Measurements from ENCODE around the gene MTREX.

Gene MTREX

DNA sequence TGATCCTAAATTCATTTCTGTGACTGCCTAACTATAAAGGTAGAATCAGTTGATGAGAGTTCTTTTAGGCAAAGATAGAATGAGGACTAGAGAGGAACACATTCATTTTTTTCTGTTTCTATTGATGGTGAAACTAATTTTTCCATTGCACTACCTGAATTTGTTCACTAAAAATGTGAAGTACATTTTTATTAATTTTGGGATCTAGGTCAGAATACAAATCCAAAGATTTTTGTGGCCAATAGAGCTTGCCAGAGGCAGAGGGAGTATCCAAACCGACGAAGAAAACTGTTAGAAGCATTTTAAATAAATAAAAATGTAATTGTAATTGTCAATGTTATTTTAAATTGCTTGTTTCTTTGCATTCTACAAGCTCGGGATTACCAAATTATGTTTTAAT, 78.1 kb downstream of the MTREX start:
- DNase-seq = no peak

DNA sequence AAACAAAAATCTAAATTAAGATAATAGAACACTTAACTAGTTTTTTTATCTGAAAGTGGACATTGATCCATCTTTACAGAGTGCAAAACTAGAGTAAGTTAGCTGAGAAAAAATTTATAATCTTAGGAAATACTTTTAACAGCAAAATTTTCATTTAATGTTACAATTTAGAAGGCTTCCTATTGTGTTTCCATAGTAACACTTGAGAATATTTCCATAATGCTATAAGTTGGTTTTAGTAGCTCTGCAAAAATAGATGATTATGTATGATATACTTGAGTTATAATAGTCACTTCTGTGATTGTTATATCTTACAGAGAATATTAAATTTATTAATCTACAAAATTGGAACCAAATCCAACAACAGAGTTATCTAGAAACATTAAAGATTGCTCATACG, 78.6 kb downstream of the MTREX start:
- no peak for DNase-seq

DNA sequence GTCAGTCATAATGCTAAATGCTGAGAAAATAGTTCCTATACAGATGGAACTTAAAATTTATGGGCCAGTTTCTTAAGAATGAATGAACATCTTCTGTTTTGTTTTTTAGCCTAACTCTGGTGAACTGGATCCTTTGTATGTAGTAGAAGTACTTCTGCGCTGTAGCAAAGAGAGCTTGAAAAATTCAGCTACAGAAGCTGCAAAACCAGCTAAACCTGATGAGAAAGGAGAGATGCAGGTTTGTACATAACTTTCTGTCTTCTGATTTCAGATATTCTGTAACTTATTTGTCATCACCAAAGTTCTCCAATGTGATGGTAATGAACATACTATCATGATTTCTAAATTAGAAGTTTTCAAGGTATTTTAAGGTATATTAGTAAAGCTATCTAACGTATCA, 80.1 kb downstream of the MTREX start:
- no peak for DNase-seq

DNA sequence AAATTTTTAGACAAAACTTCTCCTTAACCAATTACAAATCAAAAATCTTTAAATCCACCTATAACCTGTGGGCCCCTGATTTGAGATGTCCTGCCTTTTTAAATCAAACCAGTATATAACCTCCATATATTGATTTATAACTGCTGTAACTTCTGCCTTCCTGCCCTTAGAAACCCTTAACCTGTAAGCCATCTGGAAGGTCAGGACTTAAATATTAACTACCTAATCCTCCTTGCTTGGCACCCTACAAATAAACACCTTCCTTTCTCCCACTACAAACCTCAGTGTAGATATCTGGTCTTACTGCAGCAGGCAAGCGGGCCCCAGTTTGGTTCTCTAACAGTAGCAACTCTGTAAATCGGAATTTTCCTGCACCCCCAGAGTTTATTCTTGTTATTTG, 83.9 kb downstream of the MTREX start:
- no peak for DNase-seq

DNA sequence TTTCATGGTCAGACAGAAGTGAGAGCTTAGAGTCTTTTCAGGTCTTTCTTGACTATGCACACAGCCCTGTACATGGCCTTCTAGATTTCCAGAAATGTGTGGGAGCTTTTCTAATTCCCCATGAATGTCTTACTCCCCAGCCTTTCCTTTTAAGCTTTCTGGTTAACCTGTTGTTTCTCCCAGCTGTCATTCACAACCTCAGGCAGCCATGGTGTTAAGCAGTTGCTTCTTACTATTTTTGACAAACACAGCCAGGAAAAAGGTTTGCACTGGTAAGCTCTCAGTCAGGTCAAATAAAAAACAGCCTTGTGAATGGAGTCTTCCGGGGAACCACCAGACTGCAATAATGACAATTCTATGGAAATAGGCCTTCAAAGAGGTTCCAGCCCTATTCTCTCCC, 84.9 kb downstream of the MTREX start:
- no peak for DNase-seq

DNA sequence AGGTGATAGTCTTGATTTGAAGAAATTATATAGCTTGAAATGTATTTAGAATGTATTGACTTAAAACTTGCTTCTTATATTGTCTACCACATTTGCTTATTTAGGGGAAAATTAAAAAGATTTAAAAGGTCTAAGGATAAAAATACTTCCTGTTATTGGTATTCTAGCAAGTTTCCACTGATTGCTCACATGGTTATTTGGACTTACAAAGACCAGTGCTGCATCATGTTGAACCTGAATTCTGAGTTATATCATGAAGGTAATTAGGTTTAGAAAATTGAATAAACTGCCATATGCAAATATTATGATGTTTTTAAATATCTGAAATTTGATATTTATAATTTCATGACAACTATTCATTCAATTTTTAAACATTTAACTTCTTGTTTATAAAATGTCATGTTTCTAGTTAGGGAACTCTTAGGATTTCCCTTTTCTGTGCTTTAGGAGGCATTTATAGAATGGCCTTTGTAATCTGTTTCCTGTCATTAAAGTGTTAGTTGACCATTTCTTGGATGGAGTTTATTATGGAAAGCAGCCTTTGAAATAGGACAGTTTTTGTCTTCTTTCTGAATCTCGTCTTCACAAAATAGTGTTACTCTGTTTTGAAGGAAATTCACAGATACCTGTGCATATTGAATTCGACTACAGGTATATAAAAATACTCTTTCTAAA, 85.8 kb downstream of the MTREX start:
- no peak for DNase-seq

DNA sequence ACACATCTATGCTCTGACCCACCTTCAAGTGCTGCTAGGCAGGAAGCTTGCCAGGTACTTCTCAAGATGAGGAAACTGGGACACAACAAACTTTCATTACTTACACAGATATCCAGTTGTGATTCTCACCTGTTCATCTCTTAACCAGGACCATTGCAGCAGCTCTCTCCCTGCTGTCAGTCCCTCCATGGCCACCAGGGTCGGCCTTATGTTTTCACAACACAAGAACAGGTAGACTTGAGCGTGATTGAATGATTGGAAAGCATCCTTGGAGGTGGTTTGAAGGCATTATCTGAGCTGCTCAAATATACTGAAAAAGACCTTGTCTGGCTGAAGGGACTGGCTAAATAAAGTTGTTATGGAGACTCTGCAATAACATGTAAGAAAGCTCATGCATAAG, 94.4 kb downstream of the MTREX start:
- DNase-seq = no peak

DNA sequence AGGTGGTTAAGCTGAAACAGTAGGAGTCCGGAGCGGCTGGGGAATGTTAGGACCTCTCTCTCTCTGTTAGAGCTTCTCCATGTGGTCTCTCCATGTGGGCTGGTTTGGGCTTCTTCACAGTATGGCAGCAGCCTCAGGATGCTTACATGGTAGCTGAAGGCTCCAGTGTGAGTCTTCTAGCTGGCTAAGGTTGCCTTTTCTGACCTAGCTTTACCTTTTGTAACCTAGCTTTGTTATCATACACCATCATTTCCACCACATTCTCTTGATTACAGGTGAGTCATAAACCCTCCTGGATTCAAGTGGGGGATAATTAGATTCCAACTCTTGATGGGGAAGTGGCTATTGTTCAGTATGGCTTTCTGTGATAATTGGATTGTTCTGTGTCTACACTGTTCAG, 98.5 kb downstream of the MTREX start:
- DNase-seq = no peak

DNA sequence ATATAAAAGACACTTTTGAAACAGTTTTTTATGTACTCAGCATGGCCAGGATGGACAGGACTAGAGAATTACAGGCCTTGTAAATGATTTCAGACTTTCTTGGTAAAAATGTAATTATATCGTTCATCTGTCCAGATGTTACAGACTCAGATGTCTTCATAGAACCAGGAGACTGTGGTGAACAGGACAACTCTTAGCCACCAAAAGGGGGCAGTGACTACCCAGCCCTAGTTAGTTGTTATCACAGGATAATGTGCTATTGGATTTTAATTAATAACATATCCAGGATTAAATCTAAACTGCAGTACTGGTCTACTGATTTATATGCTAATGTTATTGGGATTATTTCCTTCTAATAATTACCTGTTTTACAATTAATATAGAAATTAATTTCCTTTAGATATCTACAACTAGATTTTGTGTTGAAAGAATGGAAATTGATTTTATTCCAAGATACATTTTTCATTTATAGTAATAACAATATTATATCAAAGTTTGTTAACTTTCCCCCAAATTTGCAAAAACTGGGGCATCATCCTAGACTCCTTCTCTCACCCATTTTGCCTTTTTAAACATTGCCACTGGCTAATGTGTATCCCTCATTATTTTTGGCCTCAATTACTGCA, 99.4 kb downstream of the MTREX start:
- peak; percentile 38 for DNase-seq

DNA sequence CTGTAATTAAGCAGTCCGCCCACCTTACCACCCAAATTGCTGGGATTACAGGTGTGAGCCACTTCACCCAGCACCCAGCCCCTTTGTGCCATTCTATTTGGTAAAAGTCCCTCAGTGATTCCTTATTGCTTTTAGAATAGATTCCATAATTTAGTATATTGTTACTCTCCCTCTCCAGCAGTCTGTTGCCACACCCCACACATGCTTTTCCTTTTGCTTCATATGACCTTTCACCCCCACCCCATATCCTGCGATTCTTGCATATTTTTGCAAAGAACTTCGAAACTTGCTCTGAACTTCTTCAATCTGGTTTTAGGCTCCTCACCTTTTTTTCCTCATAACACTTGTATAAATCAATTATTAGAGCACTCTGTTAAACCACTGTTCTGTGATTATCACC, 100.2 kb downstream of the MTREX start:
- no peak for DNase-seq

DNA sequence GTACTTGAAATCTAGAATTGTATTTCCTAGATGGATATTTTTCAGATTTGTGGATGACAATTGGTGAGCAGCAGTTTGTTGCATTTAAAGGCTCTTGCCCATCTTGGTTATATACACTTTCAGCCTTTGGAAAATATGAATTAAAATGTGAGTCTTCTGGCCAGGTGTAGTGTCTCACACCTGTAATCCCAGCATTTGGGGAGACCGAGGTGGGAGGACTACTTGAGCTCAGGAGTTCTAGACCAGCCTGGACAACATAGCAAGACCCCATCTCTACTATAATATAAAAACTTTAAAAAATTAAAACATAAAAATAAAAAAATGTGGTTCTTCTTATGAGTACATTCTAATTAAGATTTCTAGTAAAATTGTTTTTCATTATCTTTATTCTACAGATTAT, 102.0 kb downstream of the MTREX start:
- no peak for DNase-seq

DNA sequence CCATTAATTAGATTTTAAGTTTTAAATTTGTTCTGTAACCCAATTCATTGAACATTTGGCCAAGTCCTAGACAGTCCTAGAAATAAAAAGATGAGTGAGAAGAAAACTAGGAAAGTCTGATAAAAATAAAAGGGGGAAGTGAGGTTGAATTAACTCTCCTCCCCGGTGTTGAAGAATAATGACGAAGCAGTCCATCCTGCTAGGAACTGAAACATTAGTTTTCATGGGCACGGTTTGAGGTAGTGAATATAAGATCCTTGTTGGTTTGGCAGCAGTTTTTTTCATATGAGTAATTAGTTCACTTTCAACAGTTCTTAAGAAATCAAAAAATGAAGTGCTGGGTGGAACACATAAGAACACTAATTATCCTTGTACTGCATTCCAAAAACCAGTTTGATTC, 103.1 kb downstream of the MTREX start:
- DNase-seq = no peak

DNA sequence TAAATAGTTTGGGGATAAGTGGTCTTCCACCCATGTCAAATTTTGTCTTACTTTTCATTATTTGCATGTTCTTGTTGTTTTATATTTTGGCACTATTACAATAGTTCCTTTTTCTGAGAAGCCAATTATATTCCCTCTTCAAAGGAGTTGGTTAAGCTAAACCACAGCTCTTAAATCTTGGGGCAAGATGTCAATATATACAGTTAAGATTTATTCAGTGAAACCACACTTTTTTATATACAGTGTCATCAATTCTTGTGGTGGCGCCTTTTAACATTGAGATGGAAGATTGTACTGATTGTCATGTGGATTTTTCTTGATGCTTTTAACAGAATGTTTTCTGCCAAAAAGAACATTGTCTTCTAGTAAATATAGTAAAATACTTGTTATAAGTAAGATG, 104.1 kb downstream of the MTREX start:
- DNase-seq = no peak

DNA sequence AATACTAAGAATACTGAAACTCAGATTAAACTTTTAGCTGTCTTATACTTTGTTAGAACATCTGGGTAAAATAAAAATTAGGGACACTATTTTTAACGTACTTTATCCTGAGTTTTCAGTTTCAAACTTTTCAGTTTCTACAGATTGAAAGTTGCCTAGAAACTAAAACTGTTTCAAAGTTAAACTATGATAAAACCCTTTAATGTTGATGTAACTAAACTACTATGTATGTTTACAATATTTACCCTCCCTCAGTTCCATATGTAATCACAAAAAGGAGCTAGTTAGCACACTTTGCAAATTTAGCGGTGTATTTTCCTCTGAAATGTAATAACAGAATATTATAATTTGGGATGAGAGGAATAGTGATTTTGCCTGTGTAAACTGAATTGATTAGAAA, 105.9 kb downstream of the MTREX start:
- no peak for DNase-seq

DNA sequence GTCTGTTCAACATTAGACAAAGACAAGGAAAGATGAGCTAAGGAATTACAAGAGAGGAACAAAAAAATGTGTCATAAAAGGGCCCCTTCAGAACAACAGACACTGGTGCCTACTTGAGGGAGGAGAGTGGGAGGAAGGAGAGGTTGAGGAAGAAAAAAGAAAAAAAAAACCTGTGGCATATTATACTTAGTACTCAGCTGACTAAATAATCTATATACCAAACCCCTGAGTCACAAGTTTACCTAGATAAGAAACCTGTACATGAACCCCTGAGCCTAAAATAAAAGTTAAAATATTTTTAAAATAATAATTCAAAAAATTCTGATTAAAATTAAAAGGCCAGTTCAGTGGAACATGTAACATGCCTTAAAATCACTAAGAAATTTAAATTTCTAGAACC, 107.3 kb downstream of the MTREX start:
- no peak for DNase-seq

DNA sequence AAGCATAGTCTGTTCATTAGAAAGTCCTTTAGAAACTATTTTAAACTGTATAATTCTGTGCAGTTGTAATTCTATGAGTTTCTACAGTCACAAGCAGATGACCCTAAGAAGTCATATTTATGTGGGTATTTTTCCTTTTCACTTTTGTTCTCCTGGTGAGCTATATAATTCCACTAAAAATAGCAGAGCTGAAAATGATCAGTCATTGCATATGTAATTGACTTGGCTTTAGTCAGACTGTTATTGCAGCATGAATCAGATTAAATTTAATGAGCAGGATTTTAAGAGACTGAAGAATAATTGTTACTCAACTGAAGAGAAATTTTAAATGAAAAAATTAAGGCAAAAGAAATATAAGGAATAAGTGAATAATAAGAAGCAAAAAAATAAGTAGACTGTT, 108.5 kb downstream of the MTREX start:
- no peak for DNase-seq

DNA sequence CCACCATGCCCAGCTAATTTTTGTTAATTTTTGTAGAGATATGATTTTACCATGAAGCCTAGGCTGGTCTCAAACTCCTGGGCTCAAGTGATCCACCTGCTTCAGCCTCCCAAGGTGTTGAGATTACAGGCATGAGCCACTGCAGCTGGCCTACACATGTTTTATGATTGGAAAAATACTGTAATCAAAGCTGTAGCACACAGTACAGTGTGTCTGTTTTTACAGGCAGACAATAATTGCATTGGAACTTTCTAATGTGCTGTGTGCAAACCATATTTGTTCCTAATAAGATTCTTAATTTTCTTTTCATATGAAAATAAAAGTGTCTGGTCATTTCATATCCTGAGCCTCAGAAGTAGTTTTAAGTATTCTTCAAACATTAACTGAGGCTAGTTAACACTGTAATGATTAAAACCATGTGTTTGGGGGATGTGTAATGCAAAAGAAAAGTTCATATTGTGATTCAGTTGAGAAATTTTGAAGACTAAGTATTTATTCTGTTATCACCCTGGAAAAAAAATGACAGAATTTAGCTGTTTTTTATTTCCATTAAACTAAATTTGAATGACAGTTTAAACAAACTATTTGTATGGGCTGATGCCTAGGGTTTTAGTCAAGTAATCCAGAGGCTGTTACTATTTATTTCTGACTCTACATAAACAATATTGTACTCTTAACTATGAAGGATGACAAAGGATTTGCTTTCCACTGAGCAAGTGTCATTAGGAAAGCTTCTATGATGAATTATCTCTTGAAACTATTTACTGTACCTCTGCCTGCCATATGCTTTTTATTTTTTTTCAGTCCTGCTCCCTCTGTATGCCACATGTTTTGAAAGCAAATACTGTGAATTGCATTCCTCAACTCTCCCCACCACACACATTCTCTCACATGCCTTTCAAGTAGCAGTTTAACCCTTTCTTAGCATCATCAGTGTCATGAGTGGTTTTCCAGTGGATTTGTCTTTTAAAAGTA, 111.5 kb downstream of the MTREX start:
- DNase-seq = no peak

DNA sequence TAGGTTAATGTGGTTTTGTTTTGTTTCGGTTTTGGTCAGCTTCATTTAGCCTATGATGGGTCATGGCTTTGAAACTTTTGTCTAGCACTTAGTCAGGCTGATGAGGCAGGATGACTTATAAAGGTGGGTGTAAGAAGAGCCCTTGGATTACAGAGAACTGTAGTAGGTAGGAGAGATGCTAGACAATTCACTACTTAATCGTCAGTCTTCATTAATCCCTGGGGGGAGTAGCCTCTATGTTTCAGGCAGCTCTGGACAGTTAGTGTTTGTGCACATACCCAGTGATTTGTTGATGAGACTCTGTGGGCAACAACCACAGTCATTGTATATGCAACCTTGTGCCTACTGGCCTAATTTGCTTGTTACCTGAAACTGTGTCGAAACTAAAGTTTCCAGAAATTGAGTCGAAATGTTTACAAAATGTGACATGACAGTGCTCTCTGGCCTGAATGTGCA, 113.3 kb downstream of the MTREX start:
- DNase-seq = no peak

DNA sequence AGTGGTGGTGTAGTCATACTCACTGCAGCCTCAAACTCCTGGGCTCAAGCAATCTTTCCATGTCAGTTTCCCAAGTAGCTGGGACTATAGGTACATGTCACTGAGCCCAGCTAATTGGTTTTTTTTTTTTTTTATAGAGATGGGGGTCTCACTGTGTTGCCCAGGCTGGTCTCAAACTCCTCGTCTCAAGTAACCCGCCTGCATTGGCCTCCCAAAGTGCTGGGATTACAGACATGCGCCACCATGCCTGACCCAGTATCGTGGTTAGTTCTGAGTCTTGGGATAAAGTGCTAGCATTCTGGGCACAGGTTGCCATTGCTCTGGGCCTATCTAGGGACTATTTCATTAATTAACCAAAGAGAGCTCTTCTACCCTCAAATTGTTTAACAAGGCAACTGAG, 118.7 kb downstream of the MTREX start:
- no peak for DNase-seq

DNA sequence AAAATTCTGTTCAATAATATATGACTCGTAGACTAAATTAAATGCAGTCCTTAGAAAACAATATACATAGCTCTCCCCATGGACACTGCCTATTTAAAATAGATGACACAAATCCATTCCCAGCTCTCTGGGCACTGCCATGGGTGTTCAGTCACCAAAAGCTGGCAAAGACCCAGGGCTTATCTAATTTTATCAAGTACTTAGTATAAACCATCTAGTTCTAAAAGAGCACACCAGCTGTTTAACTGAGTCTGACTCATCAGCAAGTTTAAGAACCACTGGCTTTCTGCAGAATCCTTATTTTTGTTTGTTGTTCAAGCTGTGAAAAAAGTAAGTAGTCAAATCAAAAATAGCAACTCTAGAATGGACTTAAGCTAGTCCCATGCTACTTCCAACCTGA, 119.4 kb downstream of the MTREX start:
- DNase-seq = no peak

DNA sequence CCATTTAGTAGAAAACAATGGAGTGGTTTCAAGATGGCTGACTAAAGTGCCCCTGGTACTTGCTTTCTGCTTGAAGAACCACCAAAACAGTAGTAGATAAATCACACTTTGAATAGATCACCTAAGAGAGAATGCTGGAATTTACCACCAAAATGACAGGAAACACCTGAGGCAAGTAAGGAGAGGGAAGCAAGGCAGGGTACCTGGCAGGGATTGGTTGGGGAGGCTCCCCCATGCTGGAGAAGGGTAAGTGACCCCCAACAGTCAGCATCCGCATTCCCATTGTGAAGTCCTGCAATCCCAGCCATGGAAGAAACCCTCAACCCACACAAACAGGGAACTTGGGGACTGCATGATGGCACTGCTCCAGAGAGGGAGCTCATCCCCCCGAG, 121.4 kb downstream of the MTREX start:
- no peak for DNase-seq

DNA sequence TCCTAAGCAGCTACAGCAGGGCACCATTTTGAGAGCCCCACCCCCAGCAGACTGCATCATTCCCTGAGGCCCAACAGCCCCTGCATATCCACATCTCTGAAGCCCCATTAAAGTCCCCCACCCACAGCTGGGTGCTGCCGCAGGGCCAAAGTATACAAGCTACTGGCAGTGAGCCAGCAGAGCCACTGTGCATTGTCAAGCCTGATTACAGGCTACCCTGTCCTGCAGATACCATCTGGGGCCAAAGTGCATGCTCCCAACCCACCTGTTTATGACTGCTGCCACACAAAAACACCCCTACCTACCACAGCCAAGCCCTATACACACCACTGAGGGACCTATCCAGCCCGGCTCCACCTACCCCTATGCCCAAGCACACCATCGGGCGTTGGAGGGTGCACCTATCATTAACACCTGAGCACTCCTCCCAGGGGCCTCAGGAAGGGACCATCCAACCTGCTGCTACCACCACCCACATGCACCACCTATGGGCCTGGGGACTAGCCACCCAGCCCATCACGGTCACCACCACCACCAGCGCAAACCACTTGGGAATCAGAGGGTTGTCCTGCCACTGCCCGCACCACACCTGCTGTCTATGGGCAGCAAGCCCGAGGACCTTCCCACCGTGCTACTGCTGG, 121.9 kb downstream of the MTREX start:
- DNase-seq = no peak

DNA sequence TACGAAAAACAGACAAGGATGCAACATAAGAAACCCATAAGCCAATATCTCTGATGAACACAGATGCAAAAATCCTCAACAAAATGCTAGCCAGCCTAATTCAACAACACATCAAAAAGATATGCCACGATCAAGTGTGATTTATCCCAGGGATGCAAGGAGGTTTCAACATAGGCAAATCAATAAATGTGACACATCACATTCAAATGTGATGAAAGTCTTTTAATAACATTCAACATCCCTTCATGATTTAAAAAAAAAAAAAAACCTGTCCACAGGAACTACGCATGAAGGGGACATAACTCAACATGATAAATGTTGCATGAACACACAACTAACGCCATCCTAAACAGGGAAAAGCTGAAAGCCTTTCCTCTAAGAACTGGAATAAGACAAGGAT, 124.8 kb downstream of the MTREX start:
- DNase-seq = no peak
